ENCODE measurements around the gene KCNJ1. TPM values are rescaled to one million over a fixed set of nuclear protein-coding genes. Genes with fewer than 3 reads are reported as not detected.
A peak's percentile ranks its signal among the peaks of the same experiment; 100 is the strongest.

Gene KCNJ1
- total RNA-seq, 2 experiments from 2014 or later = not detected

GRCh38 chr11:128886406-128887124 lies 19.5 kb upstream of the KCNJ1 start:
- Mint-ChIP-seq H3K36me3 (ENCODE audit: low read depth) (no peaks in the 10 kb centered on the region), H3K27ac (no peak overlapping the region), H3K27me3 (peaks cover 78% of the 10 kb centered on the region), H3K4me1 (peaks cover 17% of the 10 kb centered on the region), H3K4me3 (no peak overlapping the region), H3K9me3 (no peaks in the 10 kb centered on the region)
- no peak for DNase-seq
- ChIA-PET POLR2A (no interaction called here), CTCF (interaction anchor here (1.2 to 1.3 kb wide), 2 partner anchors 55 to 70 kb away, joined by 3 to 5 read pairs; no protein-coding TSS in a partner anchor)

- no peaks in the 10 kb centered on the region for H3K9me3 Mint-ChIP-seq
- peaks cover 14% of the 10 kb centered on the region for H3K4me1 Mint-ChIP-seq
- H3K27ac Mint-ChIP-seq = no peak overlapping the region
- ChIA-PET CTCF (interaction anchor here (0.6 to 2.7 kb wide), 12 partner anchors 10 to 846 kb away, joined by 3 to 20 read pairs (median 3); no protein-coding TSS in a partner anchor), POLR2A (interaction anchor here (0.6 to 1.0 kb wide), 2 partner anchors 72 to 212 kb away, joined by 3 read pairs; no protein-coding TSS in a partner anchor)
- no peaks in the 10 kb centered on the region for H3K36me3 Mint-ChIP-seq (ENCODE audit: low read depth)
- peaks cover 64% of the 10 kb centered on the region for H3K27me3 Mint-ChIP-seq
- peak; percentile 72 for DNase-seq
- H3K4me3 Mint-ChIP-seq = no peak overlapping the region
Measured at GRCh38 chr11:128884703-128885338, 17.7 kb upstream of the KCNJ1 start.

GRCh38 chr11:128884054-128884453 lies 17.0 kb upstream of the KCNJ1 start:
- CTCF ChIA-PET = interaction anchor here (0.7 to 2.7 kb wide), 5 partner anchors 10 to 73 kb away, joined by 3 to 20 read pairs (median 3); no protein-coding TSS in a partner anchor
- H3K4me1 Mint-ChIP-seq = peaks cover 14% of the 10 kb centered on the region
- POLR2A ChIA-PET = interaction anchor here (0.6 to 0.7 kb wide), 2 partner anchors 117 to 213 kb away, joined by 3 read pairs; no protein-coding TSS in a partner anchor
- H3K27ac Mint-ChIP-seq = no peak overlapping the region
- peaks cover 57% of the 10 kb centered on the region for H3K27me3 Mint-ChIP-seq
- no peak overlapping the region for H3K4me3 Mint-ChIP-seq
- no peaks in the 10 kb centered on the region for H3K36me3 Mint-ChIP-seq (ENCODE audit: low read depth)
- H3K9me3 Mint-ChIP-seq = no peaks in the 10 kb centered on the region
- no peak for DNase-seq

GRCh38 chr11:128882451-128882850 lies 15.4 kb upstream of the KCNJ1 start:
- no peaks in the 10 kb centered on the region for H3K36me3 Mint-ChIP-seq (ENCODE audit: low read depth)
- no peaks in the 10 kb centered on the region for H3K9me3 Mint-ChIP-seq
- CTCF ChIA-PET = interaction anchor here (2.0 kb wide), 1 partner anchor 8 kb away, joined by 4 read pairs; no protein-coding TSS in a partner anchor
- no peak for DNase-seq
- H3K4me1 Mint-ChIP-seq = peaks cover 14% of the 10 kb centered on the region
- no peak overlapping the region for H3K27ac Mint-ChIP-seq
- peaks cover 44% of the 10 kb centered on the region for H3K27me3 Mint-ChIP-seq
- POLR2A ChIA-PET = no interaction called here
- no peak overlapping the region for H3K4me3 Mint-ChIP-seq

GRCh38 chr11:128881221-128881620 lies 14.1 kb upstream of the KCNJ1 start:
- POLR2A ChIA-PET = no interaction called here
- Mint-ChIP-seq H3K27ac (no peak overlapping the region), H3K36me3 (ENCODE audit: low read depth) (no peaks in the 10 kb centered on the region), H3K9me3 (no peaks in the 10 kb centered on the region), H3K27me3 (peaks cover 36% of the 10 kb centered on the region), H3K4me3 (no peak overlapping the region), H3K4me1 (peaks cover 4% of the 10 kb centered on the region)
- no peak for DNase-seq
- CTCF ChIA-PET = interaction anchor here (1.9 to 2.0 kb wide), 2 partner anchors 9 to 12 kb away, joined by 4 read pairs; no protein-coding TSS in a partner anchor

- CTCF ChIA-PET = interaction anchor here (1.9 kb wide), 1 partner anchor 13 kb away, joined by 4 read pairs; no protein-coding TSS in a partner anchor
Measured at GRCh38 chr11:128879817-128880216, 12.7 kb upstream of the KCNJ1 start.

GRCh38 chr11:128878455-128878854 lies 11.4 kb upstream of the KCNJ1 start:
- ChIA-PET POLR2A (interaction anchor here (0.5 kb wide), 1 partner anchor 732 kb away, joined by 3 read pairs; no protein-coding TSS in a partner anchor), CTCF (interaction anchor here (1.4 kb wide), 1 partner anchor 10 kb away, joined by 4 read pairs; no protein-coding TSS in a partner anchor)
- H3K4me1 Mint-ChIP-seq = no peaks in the 10 kb centered on the region
- no peaks in the 10 kb centered on the region for H3K36me3 Mint-ChIP-seq (ENCODE audit: low read depth)
- DNase-seq = no peak
- no peak overlapping the region for H3K27ac Mint-ChIP-seq
- H3K4me3 Mint-ChIP-seq = no peak overlapping the region
- no peaks in the 10 kb centered on the region for H3K9me3 Mint-ChIP-seq
- H3K27me3 Mint-ChIP-seq = peaks cover 26% of the 10 kb centered on the region

More at GRCh38 chr11:128879817-128880216, 12.7 kb upstream of the KCNJ1 start:
- Mint-ChIP-seq H3K4me1 (no peaks in the 10 kb centered on the region), H3K27ac (no peak overlapping the region), H3K9me3 (no peaks in the 10 kb centered on the region), H3K36me3 (ENCODE audit: low read depth) (no peaks in the 10 kb centered on the region), H3K27me3 (peaks cover 30% of the 10 kb centered on the region), H3K4me3 (no peak overlapping the region)
- POLR2A ChIA-PET = no interaction called here
- DNase-seq = no peak

- no peak for DNase-seq
- H3K9me3 Mint-ChIP-seq = no peaks in the 10 kb centered on the region
- H3K4me1 Mint-ChIP-seq = no peaks in the 10 kb centered on the region
- POLR2A ChIA-PET = no interaction called here
- CTCF ChIA-PET = no interaction called here
- no peak overlapping the region for H3K27ac Mint-ChIP-seq
- H3K36me3 Mint-ChIP-seq (ENCODE audit: low read depth) = no peaks in the 10 kb centered on the region
- no peak overlapping the region for H3K4me3 Mint-ChIP-seq
- peaks cover 21% of the 10 kb centered on the region for H3K27me3 Mint-ChIP-seq
Measured at GRCh38 chr11:128877726-128878125, 10.6 kb upstream of the KCNJ1 start.

GRCh38 chr11:128876133-128876650 lies 9.1 kb upstream of the KCNJ1 start:
- Mint-ChIP-seq H3K27ac (no peak overlapping the region), H3K4me3 (no peak overlapping the region), H3K27me3 (peaks cover 11% of the 10 kb centered on the region), H3K4me1 (no peaks in the 10 kb centered on the region), H3K9me3 (no peaks in the 10 kb centered on the region), H3K36me3 (ENCODE audit: low read depth) (no peaks in the 10 kb centered on the region)
- POLR2A ChIA-PET = interaction anchor here (0.5 kb wide), 1 partner anchor 81 kb away, joined by 3 read pairs; no protein-coding TSS in a partner anchor
- CTCF ChIA-PET = no interaction called here
- DNase-seq = no peak

- ChIA-PET POLR2A (no interaction called here), CTCF (interaction anchor here (1.0 to 1.3 kb wide), 2 partner anchors 10 to 31 kb away, joined by 3 read pairs; no protein-coding TSS in a partner anchor)
Measured at GRCh38 chr11:128874427-128874826, 7.3 kb upstream of the KCNJ1 start.

GRCh38 chr11:128872594-128872993 lies 5.5 kb upstream of the KCNJ1 start:
- peaks cover 11% of the 10 kb centered on the region for H3K27me3 Mint-ChIP-seq
- no peak overlapping the region for H3K4me3 Mint-ChIP-seq
- no peak overlapping the region for H3K27ac Mint-ChIP-seq
- no peaks in the 10 kb centered on the region for H3K9me3 Mint-ChIP-seq
- no peaks in the 10 kb centered on the region for H3K36me3 Mint-ChIP-seq (ENCODE audit: low read depth)
- CTCF ChIA-PET = no interaction called here
- POLR2A ChIA-PET = no interaction called here
- no peaks in the 10 kb centered on the region for H3K4me1 Mint-ChIP-seq
- no peak for DNase-seq

More at GRCh38 chr11:128874427-128874826, 7.3 kb upstream of the KCNJ1 start:
- Mint-ChIP-seq H3K4me1 (no peaks in the 10 kb centered on the region), H3K36me3 (ENCODE audit: low read depth) (no peaks in the 10 kb centered on the region), H3K27me3 (peaks cover 11% of the 10 kb centered on the region), H3K27ac (no peak overlapping the region), H3K9me3 (no peaks in the 10 kb centered on the region), H3K4me3 (no peak overlapping the region)
- no peak for DNase-seq

GRCh38 chr11:128872094-128872493 lies 5.0 kb upstream of the KCNJ1 start:
- ChIA-PET CTCF (no interaction called here), POLR2A (no interaction called here)
- no peak for DNase-seq
- Mint-ChIP-seq H3K36me3 (ENCODE audit: low read depth) (no peaks in the 10 kb centered on the region), H3K27me3 (peaks cover 9% of the 10 kb centered on the region), H3K4me1 (no peaks in the 10 kb centered on the region), H3K4me3 (no peak overlapping the region), H3K27ac (no peak overlapping the region), H3K9me3 (no peaks in the 10 kb centered on the region)

GRCh38 chr11:128871168-128871610 lies 4.1 kb upstream of the KCNJ1 start:
- no peaks in the 10 kb centered on the region for H3K36me3 Mint-ChIP-seq (ENCODE audit: low read depth)
- H3K9me3 Mint-ChIP-seq = no peaks in the 10 kb centered on the region
- DNase-seq = no peak
- no peak overlapping the region for H3K27ac Mint-ChIP-seq
- H3K4me3 Mint-ChIP-seq = no peak overlapping the region
- H3K27me3 Mint-ChIP-seq = peaks cover 9% of the 10 kb centered on the region
- H3K4me1 Mint-ChIP-seq = no peaks in the 10 kb centered on the region
- POLR2A ChIA-PET = no interaction called here
- CTCF ChIA-PET = no interaction called here

All from activated CD4-positive, alpha-beta T cell treated with anti-CD3 and anti-CD28 coated beads, Interleukin-2, amount 10 ng/mL, durations not matched to agents 7 days and 5 days (primary cell).